NCI-H748 (cell line): ENCODE data around the gene IL11RA.

Experiments used
- DNase-seq: peaks from one replicate; lab custom pipeline; 2025; ENCODE audit not compliant: unreplicated experiment; lab: John Stamatoyannopoulos, UW

IL11RA gene

GRCh38 chr9:34684816-34685215, 32.8 kb downstream of the IL11RA start:
- no peak for DNase-seq

- DNase-seq: no peak
Observed at GRCh38 chr9:34685591-34685990, 33.6 kb downstream of the IL11RA start.

- DNase-seq: no peak
Observed at GRCh38 chr9:34686231-34686630, 34.2 kb downstream of the IL11RA start.

GRCh38 chr9:34686732-34687131, 34.7 kb downstream of the IL11RA start:
- no peak for DNase-seq

GRCh38 chr9:34687276-34688030, 35.5 kb downstream of the IL11RA start:
- DNase-seq: no peak

- DNase-seq: no peak
Observed at GRCh38 chr9:34688329-34689115, 36.5 kb downstream of the IL11RA start.

GRCh38 chr9:34689116-34689470, 37.1 kb downstream of the IL11RA start:
- DNase-seq: no peak

- no peak for DNase-seq
Observed at GRCh38 chr9:34689512-34689911, 37.5 kb downstream of the IL11RA start.

- DNase-seq: no peak
Observed at GRCh38 chr9:34690983-34691935, 39.3 kb downstream of the IL11RA start, which contains the start of gene CCL19. CCL19 (minus strand) TSS chr9:34691276; CDS start chr9:34691139, 137 bp downstream.

- DNase-seq: no peak
Observed at GRCh38 chr9:34691936-34692315, 39.9 kb downstream of the IL11RA start.

- no peak for DNase-seq
Observed at GRCh38 chr9:34693560-34693959, 41.6 kb downstream of the IL11RA start.

GRCh38 chr9:34694811-34695210, 42.8 kb downstream of the IL11RA start:
- no peak for DNase-seq

GRCh38 chr9:34701023-34701768, 49.2 kb downstream of the IL11RA start:
- DNase-seq: peak; percentile 82

- peak; percentile 77 for DNase-seq
Observed at GRCh38 chr9:34701769-34702736, 50.1 kb downstream of the IL11RA start.

- no peak for DNase-seq
Observed at GRCh38 chr9:34707130-34707529, 55.1 kb downstream of the IL11RA start.

GRCh38 chr9:34709196-34709978, 57.4 kb downstream of the IL11RA start:
- no peak for DNase-seq

- DNase-seq: no peak
Observed at GRCh38 chr9:34710023-34710422, 58.0 kb downstream of the IL11RA start, which contains the start of gene CCL21. CCL21 (minus strand) TSS chr9:34710136; CDS start chr9:34710066, 70 bp downstream.
